ENCODE data around the gene COASY.

Gene COASY

DNA sequence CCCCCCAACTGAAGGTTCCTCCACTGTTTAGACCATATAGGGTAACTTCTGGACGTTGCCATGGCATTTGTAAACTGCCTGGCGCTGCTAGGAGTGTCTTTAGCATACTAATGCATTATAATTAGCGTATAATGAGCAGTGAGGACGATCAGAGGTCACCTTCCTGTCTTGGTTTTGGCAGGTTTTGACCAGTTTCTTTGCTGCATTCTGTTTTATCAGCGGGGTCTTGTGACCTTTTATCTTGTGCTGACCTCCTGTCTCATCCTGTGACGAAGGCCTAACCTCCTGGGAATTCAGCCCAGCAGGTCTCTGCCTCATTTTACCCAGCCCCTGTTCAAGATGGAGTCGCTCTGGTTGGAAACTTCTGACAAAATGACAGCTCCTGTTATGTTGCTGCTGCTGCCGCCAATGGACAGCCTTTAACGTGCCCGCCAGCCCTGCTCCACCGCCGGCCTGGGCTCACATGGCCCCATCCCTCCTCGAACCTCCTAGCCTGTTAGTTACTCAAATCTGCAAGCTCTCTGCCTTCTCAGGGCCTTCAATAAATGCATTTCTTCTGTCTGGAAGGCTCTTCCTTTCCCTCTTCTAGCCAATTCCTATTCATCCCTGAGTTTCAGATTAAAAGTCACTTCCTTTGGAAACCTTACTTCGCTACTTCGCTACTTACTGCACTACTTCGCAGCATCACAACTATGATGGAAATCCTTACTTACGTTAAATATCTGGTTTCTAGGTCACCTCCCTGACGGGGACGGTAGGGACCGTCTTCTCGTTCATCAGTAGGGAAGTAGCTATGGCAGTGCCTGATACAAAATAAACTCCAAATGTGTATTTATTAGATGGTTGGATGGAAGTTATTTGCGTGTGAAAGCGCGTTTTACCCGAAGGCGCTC is 26.5 kb upstream of the COASY start:
- Histone ChIP-seq H3K27ac (ENCODE audit: low read length) (peak overlapping the region; percentile 21; the same call in 1 of the 2 replicates), H3K27me3 (replicated peaks; ENCODE audit: insufficient read depth, low read length) (no peaks in the 10 kb centered on the region), H3K4me1 (ENCODE audit: low read length) (peaks cover 27% of the 10 kb centered on the region), H3K4me2 (ENCODE audit: low read depth, low read length) (peak overlapping the region; percentile 100), H2AFZ (ENCODE audit: low read length) (peak overlapping the region; percentile 90), H3K79me2 (ENCODE audit: low read length) (peaks cover 15% of the 10 kb centered on the region), H3F3A (ENCODE audit: insufficient read depth, low read length) (peaks cover 19% of the 10 kb centered on the region), H3K4me3 (ENCODE audit: low read length) (peak overlapping the region; percentile 71), H3K9ac (ENCODE audit: low read length) (peak overlapping the region; percentile 66), H3K9me3 (replicated peaks; ENCODE audit: insufficient read depth, low read length) (no peaks in the 10 kb centered on the region), H3K36me3 (replicated peaks; ENCODE audit: insufficient read depth, low read length) (no peaks in the 10 kb centered on the region), H4K20me1 (ENCODE audit: insufficient read depth, low read length) (no peaks in the 10 kb centered on the region), H3K9me2 (replicated peaks; ENCODE audit: insufficient read depth, low read length) (no peaks in the 10 kb centered on the region)
- DNase-seq = no peak
- TF ChIP-seq, protein P1, sequence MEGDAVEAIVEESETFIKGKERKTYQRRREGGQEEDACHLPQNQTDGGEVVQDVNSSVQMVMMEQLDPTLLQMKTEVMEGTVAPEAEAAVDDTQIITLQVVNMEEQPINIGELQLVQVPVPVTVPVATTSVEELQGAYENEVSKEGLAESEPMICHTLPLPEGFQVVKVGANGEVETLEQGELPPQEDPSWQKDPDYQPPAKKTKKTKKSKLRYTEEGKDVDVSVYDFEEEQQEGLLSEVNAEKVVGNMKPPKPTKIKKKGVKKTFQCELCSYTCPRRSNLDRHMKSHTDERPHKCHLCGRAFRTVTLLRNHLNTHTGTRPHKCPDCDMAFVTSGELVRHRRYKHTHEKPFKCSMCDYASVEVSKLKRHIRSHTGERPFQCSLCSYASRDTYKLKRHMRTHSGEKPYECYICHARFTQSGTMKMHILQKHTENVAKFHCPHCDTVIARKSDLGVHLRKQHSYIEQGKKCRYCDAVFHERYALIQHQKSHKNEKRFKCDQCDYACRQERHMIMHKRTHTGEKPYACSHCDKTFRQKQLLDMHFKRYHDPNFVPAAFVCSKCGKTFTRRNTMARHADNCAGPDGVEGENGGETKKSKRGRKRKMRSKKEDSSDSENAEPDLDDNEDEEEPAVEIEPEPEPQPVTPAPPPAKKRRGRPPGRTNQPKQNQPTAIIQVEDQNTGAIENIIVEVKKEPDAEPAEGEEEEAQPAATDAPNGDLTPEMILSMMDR (IDR thresholded peaks at IDR 0.05; ENCODE audit: low read length) = no peak
- TF ChIP-seq EZH2phosphoT487 (IDR thresholded peaks at IDR 0.05; ENCODE audit: low read length) = no peak
- TF ChIP-seq EZH2 (optimal IDR thresholded peaks at IDR 0.05; ENCODE audit: low read depth, low read length) = no peak

DNA sequence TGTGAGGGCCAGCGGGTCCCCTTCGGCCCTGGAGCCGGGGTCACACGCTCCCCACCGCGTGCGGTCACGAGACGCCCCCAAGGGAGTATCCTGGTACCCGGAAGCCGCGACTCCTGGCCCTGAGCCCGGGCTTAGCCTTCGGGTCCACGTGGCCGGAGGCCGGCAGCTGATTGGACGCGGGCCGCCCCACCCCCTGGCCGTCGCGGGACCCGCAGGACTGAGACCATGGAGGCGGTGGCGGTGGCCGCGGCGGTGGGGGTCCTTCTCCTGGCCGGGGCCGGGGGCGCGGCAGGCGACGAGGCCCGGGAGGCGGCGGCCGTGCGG is 25.9 kb upstream of the COASY start, which contains the start of gene NAGLU:
Gene NAGLU, plus strand, starts transcription at position 194 of the 324 bp plus-strand sequence. Its CDS starts 32 bp downstream, at position 226.
- Histone ChIP-seq H3K27me3 (replicated peaks; ENCODE audit: insufficient read depth, low read length) (no peaks in the 10 kb centered on the region), H3K9me3 (replicated peaks; ENCODE audit: insufficient read depth, low read length) (no peaks in the 10 kb centered on the region), H3K4me2 (ENCODE audit: low read depth, low read length) (peak within 1 kb of the TSS; percentile 100), H3K79me2 (ENCODE audit: low read length) (peaks cover 15% of the 10 kb centered on the region), H3K4me3 (ENCODE audit: low read length) (peak within 1 kb of the TSS; percentile 72), H3K9me2 (replicated peaks; ENCODE audit: insufficient read depth, low read length) (no peaks in the 10 kb centered on the region), H3K9ac (ENCODE audit: low read length) (peak within 1 kb of the TSS; percentile 66), H4K20me1 (ENCODE audit: insufficient read depth, low read length) (no peaks in the 10 kb centered on the region), H2AFZ (ENCODE audit: low read length) (peak within 1 kb of the TSS; percentile 90), H3F3A (ENCODE audit: insufficient read depth, low read length) (peaks cover 14% of the 10 kb centered on the region; the same call in 1 of the 2 replicates), H3K36me3 (replicated peaks; ENCODE audit: insufficient read depth, low read length) (no peaks in the 10 kb centered on the region), H3K4me1 (ENCODE audit: low read length) (peaks cover 21% of the 10 kb centered on the region), H3K27ac (ENCODE audit: low read length) (peak within 1 kb of the TSS; percentile 50; the same call in 1 of the 2 replicates)
- DNase-seq = peak; percentile 93
- TF ChIP-seq EZH2phosphoT487 (IDR thresholded peaks at IDR 0.05; ENCODE audit: low read length) (no peak), EZH2 (optimal IDR thresholded peaks at IDR 0.05; ENCODE audit: low read depth, low read length) (no peak)
- TF ChIP-seq, protein P1 (IDR thresholded peaks at IDR 0.05; ENCODE audit: low read length) = no peak

DNA sequence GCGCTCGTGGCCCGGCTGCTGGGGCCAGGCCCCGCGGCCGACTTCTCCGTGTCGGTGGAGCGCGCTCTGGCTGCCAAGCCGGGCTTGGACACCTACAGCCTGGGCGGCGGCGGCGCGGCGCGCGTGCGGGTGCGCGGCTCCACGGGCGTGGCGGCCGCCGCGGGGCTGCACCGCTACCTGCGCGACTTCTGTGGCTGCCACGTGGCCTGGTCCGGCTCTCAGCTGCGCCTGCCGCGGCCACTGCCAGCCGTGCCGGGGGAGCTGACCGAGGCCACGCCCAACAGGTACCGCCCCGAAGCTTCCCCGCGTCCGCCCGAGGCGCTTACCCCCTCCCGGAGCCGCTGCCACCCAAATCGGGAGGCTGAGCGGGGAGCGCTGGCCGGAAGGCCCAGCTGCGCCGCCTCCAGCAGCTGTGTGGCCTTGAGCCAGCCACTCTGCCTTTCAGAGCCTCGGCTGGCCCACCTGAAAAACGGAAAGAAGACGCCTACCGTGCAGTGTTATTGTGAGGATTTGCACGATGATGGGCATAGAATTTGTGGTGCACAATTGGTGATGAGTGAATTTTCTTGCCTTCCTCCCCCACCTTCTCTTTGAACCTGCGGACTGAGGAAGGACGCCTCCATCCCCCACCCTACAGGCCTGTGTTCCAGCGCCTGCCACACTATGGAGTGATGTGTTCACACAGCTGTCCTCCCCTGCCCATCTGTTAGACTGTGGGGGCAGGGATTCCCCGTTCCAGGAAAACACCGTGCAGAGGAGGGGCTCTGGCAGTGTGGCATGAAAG is 25.4 kb upstream of the COASY start:
- TF ChIP-seq, protein P1 (IDR thresholded peaks at IDR 0.05; ENCODE audit: low read length) = no peak
- TF ChIP-seq EZH2phosphoT487 (IDR thresholded peaks at IDR 0.05; ENCODE audit: low read length) (no peak), EZH2 (optimal IDR thresholded peaks at IDR 0.05; ENCODE audit: low read depth, low read length) (no peak)
- H2AFZ ChIP-seq (ENCODE audit: low read length) = peak overlapping the region; percentile 30; the same call in 1 of the 2 replicates

More for the DNA sequence above, 25.4 kb upstream of the COASY start:
- DNase-seq = peak; percentile 91
- no peaks in the 10 kb centered on the region for H3K9me3 ChIP-seq (replicated peaks; ENCODE audit: insufficient read depth, low read length)
- H3K4me3 ChIP-seq (ENCODE audit: low read length) = peak overlapping the region; percentile 72
- no peaks in the 10 kb centered on the region for H3K9me2 ChIP-seq (replicated peaks; ENCODE audit: insufficient read depth, low read length)
- H3K4me2 ChIP-seq (ENCODE audit: low read depth, low read length) = peak overlapping the region; percentile 99
- no peaks in the 10 kb centered on the region for H3K27me3 ChIP-seq (replicated peaks; ENCODE audit: insufficient read depth, low read length)
- no peaks in the 10 kb centered on the region for H3K36me3 ChIP-seq (replicated peaks; ENCODE audit: insufficient read depth, low read length)
- H3F3A ChIP-seq (ENCODE audit: insufficient read depth, low read length) = peaks cover 8% of the 10 kb centered on the region; the same call in 1 of the 2 replicates
- peaks cover 15% of the 10 kb centered on the region for H3K79me2 ChIP-seq (ENCODE audit: low read length)
- peaks cover 15% of the 10 kb centered on the region for H3K4me1 ChIP-seq (ENCODE audit: low read length)
- no peaks in the 10 kb centered on the region for H4K20me1 ChIP-seq (ENCODE audit: insufficient read depth, low read length)
- H3K9ac ChIP-seq (ENCODE audit: low read length) = peak overlapping the region; percentile 58
- H3K27ac ChIP-seq (ENCODE audit: low read length) = peak overlapping the region; percentile 50; the same call in 1 of the 2 replicates
